ENCODE results near the gene CYB561D2.

The CYB561D2 gene

GRCh38 chr3:50392101-50392715 is 41.5 kb downstream of the CYB561D2 start:
- DNase-seq (ENCODE audit: low spot score), result peak; percentile 41

DNA sequence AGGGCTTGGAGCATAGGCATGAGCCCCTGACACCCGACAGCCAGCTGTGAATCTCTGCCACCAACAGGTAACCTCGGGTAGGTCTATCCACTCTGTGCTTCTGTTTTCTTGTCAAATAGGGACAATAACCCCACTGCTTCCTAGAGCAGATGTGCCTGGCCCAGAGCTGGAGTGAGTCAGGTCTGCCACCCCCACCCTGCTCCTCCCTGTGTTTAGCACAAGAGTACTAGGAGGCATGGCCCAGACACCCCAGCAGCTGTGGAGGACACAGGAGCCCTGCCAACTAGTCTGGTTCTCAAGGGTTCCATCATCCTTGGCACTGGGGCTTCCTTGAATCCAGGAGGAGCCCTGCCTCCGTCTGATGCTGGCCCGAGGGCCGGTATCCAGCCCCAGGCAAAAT is 42.4 kb downstream of the CYB561D2 start:
- DNase-seq (ENCODE audit: low spot score), result no peak

DNA sequence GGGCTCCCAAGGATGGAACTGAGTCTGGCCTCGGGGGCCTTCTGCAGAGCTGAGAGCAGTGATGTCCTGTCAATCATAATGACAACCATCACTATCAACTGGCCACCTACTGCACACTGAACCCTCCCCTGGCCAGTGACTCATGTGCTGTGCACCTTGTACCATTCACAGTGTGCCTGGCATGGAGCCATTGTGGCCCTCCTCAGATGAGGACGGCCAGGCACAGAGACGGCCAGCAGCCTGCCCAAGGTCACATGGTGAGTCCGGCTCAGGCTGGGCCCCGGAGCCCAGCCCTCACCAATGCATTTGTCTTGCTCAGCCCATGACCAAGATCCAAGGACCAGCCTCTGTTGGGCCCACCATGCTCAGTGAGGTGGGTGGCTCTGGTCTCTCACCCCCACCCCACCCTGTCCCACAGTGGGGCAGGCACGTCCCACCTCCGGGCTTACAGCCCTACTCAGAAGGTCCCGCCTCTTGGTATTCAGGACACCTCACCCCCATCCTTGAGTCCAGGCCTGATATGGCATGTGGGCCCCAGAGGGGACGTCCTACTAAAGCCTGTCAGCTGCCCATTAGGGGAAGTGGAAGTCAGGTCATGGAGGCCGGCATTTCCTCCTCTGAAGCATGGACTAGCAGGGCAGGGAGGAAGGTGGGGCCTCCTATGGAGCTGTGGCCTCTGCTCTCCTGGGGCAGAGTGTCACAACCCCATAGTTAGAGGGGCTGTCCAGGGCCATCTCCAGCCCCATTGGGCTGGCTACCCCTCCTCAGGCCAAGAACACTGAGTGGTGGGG is 44.6 kb downstream of the CYB561D2 start:
- no peak for DNase-seq (ENCODE audit: low spot score)

GRCh38 chr3:50396502-50396901 is 45.8 kb downstream of the CYB561D2 start:
- peak; percentile 49 for DNase-seq (ENCODE audit: low spot score)

GRCh38 chr3:50401978-50402595 is 51.4 kb downstream of the CYB561D2 start:
- peak; percentile 19 for DNase-seq (ENCODE audit: low spot score)

All from SW480 (cell line).